HG03575 (cell line): Measurements from ENCODE around the gene WBP11.
"Not testable (repeated sequence)": the region's sequence is repeated elsewhere in the genome, so short reads cannot be mapped to it uniquely, and the experiment has no call there.

Experiments used
- ATAC-seq: cut with Tn5 transposase; IDR thresholded peaks from one replicate; pipeline ENCODE4 v1.9.1; 2021; ENCODE audit not compliant: unreplicated experiment, insufficient number of reproducible peaks, low FRiP score; ENCODE audit errors: extremely low read depth

The WBP11 gene

GRCh38 chr12:14743061-14743460, 60.2 kb downstream of the WBP11 start:
- no peak for ATAC-seq

GRCh38 chr12:14741942-14742341, 61.3 kb downstream of the WBP11 start:
- ATAC-seq = no peak

- no peak for ATAC-seq
These were observed 62.1 kb downstream of the WBP11 start for GRCh38 chr12:14741153-14741552.

GRCh38 chr12:14736441-14736840, 66.8 kb downstream of the WBP11 start:
- ATAC-seq = not testable (repeated sequence)
